SH-SY5Y (cell line): Measurements from ENCODE around the gene RTN4R.

Experiments
- GATA2 ChIP-seq: IDR thresholded peaks from 2 replicates; pipeline ENCODE4 v1.6.1; 2011; ENCODE audit warnings: mild to moderate bottlenecking, low read depth, low read length
- GATA3 ChIP-seq: IDR thresholded peaks from 2 replicates; pipeline ENCODE4 v1.6.1; 2011; ENCODE audit warnings: low read depth, mild to moderate bottlenecking, low read length, moderate library complexity

DNA sequence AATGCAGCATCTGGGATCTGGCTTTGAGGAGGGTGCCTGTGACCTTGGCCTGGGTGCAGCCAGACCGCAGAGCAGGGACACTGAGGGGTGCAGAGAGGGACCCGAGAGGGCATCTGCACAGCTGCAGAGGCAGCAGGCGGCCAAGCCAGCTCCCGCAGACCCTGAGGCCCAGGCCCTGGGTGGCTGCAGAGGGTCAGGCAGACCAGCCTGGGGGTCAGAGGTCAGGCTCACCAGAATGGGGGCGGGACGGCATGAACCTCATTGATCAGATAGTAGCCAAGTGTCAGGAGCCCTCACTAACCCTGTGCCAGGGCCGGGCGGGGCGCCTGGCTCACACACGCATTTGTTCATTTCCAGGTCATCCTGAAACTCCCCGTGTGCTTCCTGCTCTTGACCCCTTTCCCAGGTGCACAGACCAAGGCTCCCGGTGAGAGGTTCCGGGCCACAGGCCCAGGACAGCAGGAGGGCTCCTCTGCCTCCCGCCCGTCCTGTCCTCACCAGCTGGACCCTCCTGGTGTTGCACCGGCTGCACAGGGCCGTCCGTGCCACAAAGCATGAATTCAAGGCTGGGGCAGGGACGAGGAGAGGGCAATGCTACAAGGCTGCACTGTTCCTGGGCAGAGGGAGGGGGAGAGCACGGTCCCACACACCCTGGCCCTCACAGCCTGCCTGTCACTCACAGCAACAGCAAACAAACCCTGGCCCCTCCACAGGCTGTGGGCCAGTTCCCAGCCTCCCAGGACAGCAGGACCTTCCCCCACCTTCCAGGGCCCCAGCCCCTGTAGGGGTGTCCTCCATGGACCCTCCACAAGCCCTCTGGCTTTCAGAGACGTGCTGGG is 3.3 kb downstream of the RTN4R start:
- TF ChIP-seq GATA2 (no peak), GATA3 (no peak)
